ENCODE results near the gene PYGM.

The PYGM gene

DNA sequence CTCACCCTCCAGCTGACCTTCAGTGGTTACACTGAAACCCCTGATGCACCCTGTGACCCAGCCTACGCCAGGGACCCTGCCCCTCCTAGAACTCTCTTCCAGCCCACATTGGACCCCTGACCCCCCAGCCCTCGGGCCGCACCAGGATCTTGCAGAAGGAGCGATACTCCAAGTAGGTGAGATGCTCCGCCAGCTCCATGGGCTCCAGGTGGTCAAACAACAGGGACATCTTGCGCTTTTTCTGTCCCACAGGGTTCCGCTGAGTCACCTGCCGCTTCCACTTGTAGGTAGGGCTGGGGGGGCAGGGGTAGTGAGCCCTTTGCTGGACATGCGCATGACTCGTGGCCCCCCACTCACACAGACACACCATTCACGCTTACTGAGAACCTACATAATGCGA is 19.9 kb downstream of the PYGM start:
- TF ChIP-seq, protein P1, sequence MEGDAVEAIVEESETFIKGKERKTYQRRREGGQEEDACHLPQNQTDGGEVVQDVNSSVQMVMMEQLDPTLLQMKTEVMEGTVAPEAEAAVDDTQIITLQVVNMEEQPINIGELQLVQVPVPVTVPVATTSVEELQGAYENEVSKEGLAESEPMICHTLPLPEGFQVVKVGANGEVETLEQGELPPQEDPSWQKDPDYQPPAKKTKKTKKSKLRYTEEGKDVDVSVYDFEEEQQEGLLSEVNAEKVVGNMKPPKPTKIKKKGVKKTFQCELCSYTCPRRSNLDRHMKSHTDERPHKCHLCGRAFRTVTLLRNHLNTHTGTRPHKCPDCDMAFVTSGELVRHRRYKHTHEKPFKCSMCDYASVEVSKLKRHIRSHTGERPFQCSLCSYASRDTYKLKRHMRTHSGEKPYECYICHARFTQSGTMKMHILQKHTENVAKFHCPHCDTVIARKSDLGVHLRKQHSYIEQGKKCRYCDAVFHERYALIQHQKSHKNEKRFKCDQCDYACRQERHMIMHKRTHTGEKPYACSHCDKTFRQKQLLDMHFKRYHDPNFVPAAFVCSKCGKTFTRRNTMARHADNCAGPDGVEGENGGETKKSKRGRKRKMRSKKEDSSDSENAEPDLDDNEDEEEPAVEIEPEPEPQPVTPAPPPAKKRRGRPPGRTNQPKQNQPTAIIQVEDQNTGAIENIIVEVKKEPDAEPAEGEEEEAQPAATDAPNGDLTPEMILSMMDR (IDR thresholded peaks at IDR 0.05) = no peak

GRCh38 chr11:64736654-64737053 is 23.1 kb downstream of the PYGM start:
- Histone ChIP-seq H3K27ac (no peak overlapping the region), H3K36me3 (ENCODE audit: control insufficient read depth, insufficient read depth, low read length) (no peaks in the 10 kb centered on the region), H3K9ac (no peak overlapping the region), H3K4me3 (ENCODE audit: low read depth, low read length) (no peak overlapping the region), H3K4me2 (ENCODE audit: low read length) (no peak overlapping the region), H2AFZ (no peak overlapping the region), H3K79me2 (no peaks in the 10 kb centered on the region), H3K27me3 (ENCODE audit: control insufficient read depth, insufficient read depth, low read length) (no peaks in the 10 kb centered on the region), H3K4me1 (no peaks in the 10 kb centered on the region), H3K9me3 (ENCODE audit: control insufficient read depth, low read length) (no peaks in the 10 kb centered on the region)
- TF ChIP-seq, protein P1 (IDR thresholded peaks at IDR 0.05) = no peak

More for the DNA sequence above, 19.9 kb downstream of the PYGM start:
- no peaks in the 10 kb centered on the region for H3K79me2 ChIP-seq
- no peak overlapping the region for H3K27ac ChIP-seq
- no peak overlapping the region for H2AFZ ChIP-seq
- no peak overlapping the region for H3K4me2 ChIP-seq (ENCODE audit: low read length)
- no peak overlapping the region for H3K4me3 ChIP-seq (ENCODE audit: low read depth, low read length)
- no peak overlapping the region for H3K9ac ChIP-seq
- no peaks in the 10 kb centered on the region for H3K27me3 ChIP-seq (ENCODE audit: control insufficient read depth, insufficient read depth, low read length)
- H3K4me1 ChIP-seq = no peaks in the 10 kb centered on the region
- no peaks in the 10 kb centered on the region for H3K36me3 ChIP-seq (ENCODE audit: control insufficient read depth, insufficient read depth, low read length)
- H3K9me3 ChIP-seq (ENCODE audit: control insufficient read depth, low read length) = no peaks in the 10 kb centered on the region

GRCh38 chr11:64735725-64736259 is 24.0 kb downstream of the PYGM start:
- no peaks in the 10 kb centered on the region for H3K4me1 ChIP-seq
- TF ChIP-seq, protein P1 (IDR thresholded peaks at IDR 0.05) = no peak
- no peaks in the 10 kb centered on the region for H3K79me2 ChIP-seq
- H3K4me2 ChIP-seq (ENCODE audit: low read length) = no peak overlapping the region
- no peaks in the 10 kb centered on the region for H3K27me3 ChIP-seq (ENCODE audit: control insufficient read depth, insufficient read depth, low read length)
- no peak overlapping the region for H2AFZ ChIP-seq
- no peak overlapping the region for H3K9ac ChIP-seq
- H3K4me3 ChIP-seq (ENCODE audit: low read depth, low read length) = no peak overlapping the region
- no peaks in the 10 kb centered on the region for H3K9me3 ChIP-seq (ENCODE audit: control insufficient read depth, low read length)
- no peak overlapping the region for H3K27ac ChIP-seq
- H3K36me3 ChIP-seq (ENCODE audit: control insufficient read depth, insufficient read depth, low read length) = no peaks in the 10 kb centered on the region

GRCh38 chr11:64734811-64735724 is 24.7 kb downstream of the PYGM start:
- H3K79me2 ChIP-seq = no peaks in the 10 kb centered on the region

More at GRCh38 chr11:64734811-64735724, 24.7 kb downstream of the PYGM start:
- no peak overlapping the region for H3K4me2 ChIP-seq (ENCODE audit: low read length)
- TF ChIP-seq, protein P1 (IDR thresholded peaks at IDR 0.05) = no peak
- no peak overlapping the region for H2AFZ ChIP-seq
- no peak overlapping the region for H3K4me3 ChIP-seq (ENCODE audit: low read depth, low read length)
- H3K27ac ChIP-seq = no peak overlapping the region
- H3K36me3 ChIP-seq (ENCODE audit: control insufficient read depth, insufficient read depth, low read length) = no peaks in the 10 kb centered on the region
- H3K9me3 ChIP-seq (ENCODE audit: control insufficient read depth, low read length) = no peaks in the 10 kb centered on the region
- H3K4me1 ChIP-seq = no peaks in the 10 kb centered on the region
- no peaks in the 10 kb centered on the region for H3K27me3 ChIP-seq (ENCODE audit: control insufficient read depth, insufficient read depth, low read length)
- no peak overlapping the region for H3K9ac ChIP-seq
